SU-DHL-6 (cell line): ENCODE measurements around the gene SEPTIN10.

Experiments used
- EZH2phosphoT487 ChIP-seq: fragments of 200-600 bp; sonication (generic), shearing (Covaris generic); conservative IDR thresholded peaks from 2 replicates; pipeline ENCODE4 v1.6.1; 2018; ENCODE audit warnings: mild to moderate bottlenecking, antibody characterized with exemption, low read length, moderate library complexity, mixed read lengths
- TF ChIP-seq, protein P1 (sequence below): fragments of 200-600 bp; sonication (generic); IDR thresholded peaks from one replicate; pipeline ENCODE4 v1.5.1; 2017; ENCODE audit warnings: antibody characterized with exemption, mild to moderate bottlenecking, low read length, moderate library complexity; ENCODE audit not compliant: insufficient read depth, poor library complexity, severe bottlenecking

DNA sequence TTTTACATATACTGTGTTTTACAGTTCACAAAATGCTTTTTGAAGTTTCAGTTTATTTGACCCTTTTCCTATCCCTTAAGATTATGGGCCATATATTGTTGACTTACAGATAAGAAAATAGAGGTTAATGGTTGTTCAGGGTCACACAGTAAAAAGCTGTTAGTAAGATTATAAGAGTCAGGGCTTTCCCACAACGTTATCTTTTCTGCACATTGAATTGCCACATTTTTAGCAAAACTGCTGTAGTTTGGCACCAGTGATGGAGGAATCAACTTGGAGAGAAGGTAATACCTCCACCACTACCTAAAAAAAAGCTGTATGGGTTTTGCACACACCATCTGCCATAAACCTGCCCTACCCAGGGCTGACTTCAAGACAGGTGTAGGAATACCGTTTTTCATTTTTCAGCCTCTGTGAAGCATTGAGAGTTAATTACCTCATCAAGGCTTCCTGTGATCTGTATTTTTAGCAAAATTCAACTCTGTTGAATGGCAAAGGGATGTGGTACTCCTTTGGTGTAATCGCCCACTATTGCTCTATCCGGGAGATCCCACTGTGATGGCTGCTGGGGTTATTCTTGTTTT is 5.4 kb upstream of the SEPTIN10 start:
- no peak for TF ChIP-seq EZH2phosphoT487
- TF ChIP-seq, protein P1, sequence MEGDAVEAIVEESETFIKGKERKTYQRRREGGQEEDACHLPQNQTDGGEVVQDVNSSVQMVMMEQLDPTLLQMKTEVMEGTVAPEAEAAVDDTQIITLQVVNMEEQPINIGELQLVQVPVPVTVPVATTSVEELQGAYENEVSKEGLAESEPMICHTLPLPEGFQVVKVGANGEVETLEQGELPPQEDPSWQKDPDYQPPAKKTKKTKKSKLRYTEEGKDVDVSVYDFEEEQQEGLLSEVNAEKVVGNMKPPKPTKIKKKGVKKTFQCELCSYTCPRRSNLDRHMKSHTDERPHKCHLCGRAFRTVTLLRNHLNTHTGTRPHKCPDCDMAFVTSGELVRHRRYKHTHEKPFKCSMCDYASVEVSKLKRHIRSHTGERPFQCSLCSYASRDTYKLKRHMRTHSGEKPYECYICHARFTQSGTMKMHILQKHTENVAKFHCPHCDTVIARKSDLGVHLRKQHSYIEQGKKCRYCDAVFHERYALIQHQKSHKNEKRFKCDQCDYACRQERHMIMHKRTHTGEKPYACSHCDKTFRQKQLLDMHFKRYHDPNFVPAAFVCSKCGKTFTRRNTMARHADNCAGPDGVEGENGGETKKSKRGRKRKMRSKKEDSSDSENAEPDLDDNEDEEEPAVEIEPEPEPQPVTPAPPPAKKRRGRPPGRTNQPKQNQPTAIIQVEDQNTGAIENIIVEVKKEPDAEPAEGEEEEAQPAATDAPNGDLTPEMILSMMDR: no peak
